Measurements from ENCODE around the gene SLC4A1. TPM values are rescaled to one million over a fixed set of nuclear protein-coding genes. Genes with fewer than 3 reads are reported as not detected.
A peak's percentile ranks its signal among the peaks of the same experiment; 100 is the strongest.
"Not testable (repeated sequence)": the region's sequence is repeated elsewhere in the genome, so short reads cannot be mapped to it uniquely, and the experiment has no call there.

SLC4A1 gene
- total RNA-seq, 2 experiments from 2014 or later: not detected

DNA sequence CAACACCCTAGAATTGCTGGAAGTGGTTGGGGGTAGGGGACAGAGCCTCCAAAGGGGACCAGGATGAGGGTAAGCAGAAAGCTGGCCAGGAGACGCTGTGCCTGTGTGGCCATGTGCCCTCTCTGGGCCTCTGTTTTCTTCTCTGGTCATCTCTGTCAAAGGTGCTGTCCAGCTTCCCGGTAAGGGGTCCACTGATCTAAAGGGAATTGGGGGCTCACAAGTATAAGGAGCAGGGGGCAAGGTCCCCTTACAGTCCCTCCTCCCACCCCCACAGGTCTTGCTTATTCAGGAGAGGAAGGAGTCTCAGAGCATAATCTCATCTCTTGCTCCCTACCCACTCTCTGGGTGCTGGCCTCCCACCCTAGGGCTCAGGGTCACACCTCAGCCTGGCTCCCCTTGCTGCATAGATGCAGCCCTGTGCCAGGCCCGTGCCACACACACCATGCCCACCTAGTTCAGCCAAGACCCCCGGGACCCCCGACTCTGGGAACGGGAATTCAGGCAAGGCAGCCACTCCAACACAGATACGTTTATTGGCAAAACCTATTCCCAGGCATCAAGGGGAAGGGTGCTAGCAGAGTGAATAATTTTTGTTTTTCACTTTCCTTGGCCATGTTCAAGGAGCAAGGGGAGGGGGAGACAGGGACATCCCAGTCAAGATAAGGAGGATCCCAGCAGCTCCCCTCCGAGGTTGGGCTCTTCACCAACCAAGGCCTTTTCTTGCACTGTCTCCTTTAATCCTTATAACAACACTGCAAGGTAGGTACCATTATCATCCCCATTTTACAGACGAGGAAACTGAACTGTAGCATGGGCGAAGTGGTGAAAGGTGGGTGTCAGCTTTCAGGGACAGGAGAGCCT is 19.8 kb downstream of the SLC4A1 start:
- no peak overlapping the region for H3K4me3 Mint-ChIP-seq
- H3K9me3 Mint-ChIP-seq: no peaks in the 10 kb centered on the region
- H3K4me1 Mint-ChIP-seq (ENCODE audit: low read depth): peaks cover 38% of the 10 kb centered on the region
- no peaks in the 10 kb centered on the region for H3K36me3 Mint-ChIP-seq (ENCODE audit: low read depth)
- no peak overlapping the region for H3K27ac Mint-ChIP-seq
- CTCF ChIA-PET: interaction anchor here (0.7 kb wide), 1 partner anchor 93 kb away, joined by 3 read pairs; no protein-coding TSS in a partner anchor
- no peaks in the 10 kb centered on the region for H3K27me3 Mint-ChIP-seq (ENCODE audit: low read depth)
- intact Hi-C loops (cut with micrococcal nuclease): loop anchor here (2.0 kb wide), 1 partner anchor 27 kb away; no protein-coding TSS in a partner anchor
- no peak for DNase-seq

DNA sequence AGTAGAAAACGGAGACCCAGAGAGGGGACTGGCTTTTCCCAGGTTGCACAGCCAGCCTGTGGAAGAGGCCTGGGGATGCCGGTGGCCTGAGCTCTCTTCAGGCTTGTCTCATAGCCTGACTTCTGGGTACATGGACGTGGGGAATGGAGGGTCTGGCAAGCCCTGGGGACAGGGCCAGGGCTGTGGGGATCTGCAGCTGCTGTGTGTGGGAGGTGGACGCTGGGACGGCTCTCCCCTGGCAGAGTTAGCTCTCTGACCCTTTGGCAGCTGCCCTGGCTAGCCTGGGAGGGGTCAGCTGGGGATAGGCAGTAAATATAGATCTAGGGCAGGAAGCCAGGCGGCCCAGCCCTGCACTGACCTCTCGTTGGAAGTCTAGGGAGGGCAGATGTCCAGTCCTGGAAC is 20.5 kb downstream of the SLC4A1 start:
- Mint-ChIP-seq H3K9me3 (no peaks in the 10 kb centered on the region), H3K27me3 (ENCODE audit: low read depth) (no peaks in the 10 kb centered on the region), H3K36me3 (ENCODE audit: low read depth) (no peaks in the 10 kb centered on the region), H3K4me1 (ENCODE audit: low read depth) (peaks cover 38% of the 10 kb centered on the region), H3K4me3 (no peak overlapping the region), H3K27ac (peak overlapping the region; percentile 24)
- CTCF ChIA-PET: interaction anchor here (0.6 to 0.8 kb wide), 2 partner anchors 27 to 100 kb away, joined by 3 to 4 read pairs; no protein-coding TSS in a partner anchor
- no peak for DNase-seq
- intact Hi-C loops (cut with micrococcal nuclease): loop anchor here (2.0 kb wide), 1 partner anchor 27 kb away; no protein-coding TSS in a partner anchor

GRCh38 chr17:44241106-44241624 is 26.8 kb downstream of the SLC4A1 start:
- no peaks in the 10 kb centered on the region for H3K27me3 Mint-ChIP-seq (ENCODE audit: low read depth)
- H3K9me3 Mint-ChIP-seq: no peaks in the 10 kb centered on the region
- DNase-seq: no peak
- H3K36me3 Mint-ChIP-seq (ENCODE audit: low read depth): no peaks in the 10 kb centered on the region
- intact Hi-C loops (cut with micrococcal nuclease): no loop called here
- no peak overlapping the region for H3K4me3 Mint-ChIP-seq
- peaks cover 11% of the 10 kb centered on the region for H3K4me1 Mint-ChIP-seq (ENCODE audit: low read depth)
- CTCF ChIA-PET: interaction anchor here (0.6 to 1.3 kb wide), 4 partner anchors 27 to 388 kb away, joined by 3 to 6 read pairs (median 4); partner anchors contain the start of gene SLC4A1
- no peak overlapping the region for H3K27ac Mint-ChIP-seq

GRCh38 chr17:44237886-44238285 is 30.0 kb downstream of the SLC4A1 start:
- intact Hi-C loops (cut with micrococcal nuclease); H3K4me1 Mint-ChIP-seq (ENCODE audit: low read depth); H3K27ac Mint-ChIP-seq; DNase-seq; H3K36me3 Mint-ChIP-seq (ENCODE audit: low read depth); H3K9me3 Mint-ChIP-seq; CTCF ChIA-PET; H3K4me3 Mint-ChIP-seq; H3K27me3 Mint-ChIP-seq (ENCODE audit: low read depth): not testable (repeated sequence)

DNA sequence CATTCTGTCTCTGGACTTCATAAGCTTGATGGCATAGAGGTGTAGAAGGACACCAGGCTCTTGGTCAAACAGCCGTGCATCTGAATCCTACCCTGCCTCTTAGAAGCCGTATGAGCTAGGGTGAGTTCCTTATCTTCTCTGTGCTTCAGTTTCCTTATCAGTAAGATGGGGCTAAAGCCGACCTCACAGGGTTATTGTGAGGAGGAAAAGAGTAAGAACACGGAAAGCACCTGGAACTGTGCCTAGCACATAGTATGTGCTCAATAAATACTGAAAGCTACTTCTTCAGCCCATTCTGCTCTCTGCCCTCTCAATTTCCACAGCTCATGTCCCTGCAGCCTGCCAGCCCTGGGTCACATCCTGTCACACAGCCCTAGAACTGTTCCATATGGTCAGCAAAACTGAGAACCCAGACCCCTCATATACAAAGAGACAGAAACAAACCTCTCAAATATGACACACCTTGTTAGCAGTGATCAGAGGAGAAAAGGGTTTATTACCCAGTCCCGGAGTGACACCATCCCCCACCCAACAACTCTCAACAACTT is 31.4 kb downstream of the SLC4A1 start:
- intact Hi-C loops (cut with micrococcal nuclease): no loop called here
- H3K4me3 Mint-ChIP-seq: no peak overlapping the region
- no peaks in the 10 kb centered on the region for H3K9me3 Mint-ChIP-seq
- H3K36me3 Mint-ChIP-seq (ENCODE audit: low read depth): no peaks in the 10 kb centered on the region
- H3K27me3 Mint-ChIP-seq (ENCODE audit: low read depth): no peaks in the 10 kb centered on the region
- CTCF ChIA-PET: interaction anchor here (1.0 kb wide), 1 partner anchor 27 kb away, joined by 3 read pairs; no protein-coding TSS in a partner anchor
- H3K27ac Mint-ChIP-seq: no peak overlapping the region
- H3K4me1 Mint-ChIP-seq (ENCODE audit: low read depth): peaks cover 6% of the 10 kb centered on the region
- DNase-seq: no peak

GRCh38 chr17:44235583-44235936 is 32.4 kb downstream of the SLC4A1 start:
- no peaks in the 10 kb centered on the region for H3K27me3 Mint-ChIP-seq (ENCODE audit: low read depth)
- H3K4me3 Mint-ChIP-seq: no peak overlapping the region
- H3K27ac Mint-ChIP-seq: no peak overlapping the region
- intact Hi-C loops (cut with micrococcal nuclease): no loop called here
- H3K4me1 Mint-ChIP-seq (ENCODE audit: low read depth): peaks cover 6% of the 10 kb centered on the region
- H3K36me3 Mint-ChIP-seq (ENCODE audit: low read depth): no peaks in the 10 kb centered on the region
- DNase-seq: no peak
- CTCF ChIA-PET: no interaction called here
- no peaks in the 10 kb centered on the region for H3K9me3 Mint-ChIP-seq

GRCh38 chr17:44233582-44233981 is 34.4 kb downstream of the SLC4A1 start:
- no peaks in the 10 kb centered on the region for H3K9me3 Mint-ChIP-seq
- H3K27me3 Mint-ChIP-seq (ENCODE audit: low read depth): no peaks in the 10 kb centered on the region
- intact Hi-C loops (cut with micrococcal nuclease): no loop called here
- peaks cover 6% of the 10 kb centered on the region for H3K4me1 Mint-ChIP-seq (ENCODE audit: low read depth)
- H3K4me3 Mint-ChIP-seq: no peak overlapping the region
- no peak overlapping the region for H3K27ac Mint-ChIP-seq
- CTCF ChIA-PET: interaction anchor here (0.7 kb wide), 1 partner anchor 112 kb away, joined by 9 read pairs; the partner anchor contains the start of gene GRN
- H3K36me3 Mint-ChIP-seq (ENCODE audit: low read depth): no peaks in the 10 kb centered on the region
- no peak for DNase-seq

GRCh38 chr17:44232061-44232460 is 35.9 kb downstream of the SLC4A1 start:
- H3K9me3 Mint-ChIP-seq: no peaks in the 10 kb centered on the region
- intact Hi-C loops (cut with micrococcal nuclease): no loop called here
- peaks cover 6% of the 10 kb centered on the region for H3K4me1 Mint-ChIP-seq (ENCODE audit: low read depth)
- DNase-seq: no peak
- H3K27ac Mint-ChIP-seq: no peak overlapping the region
- no peaks in the 10 kb centered on the region for H3K27me3 Mint-ChIP-seq (ENCODE audit: low read depth)
- CTCF ChIA-PET: no interaction called here
- no peaks in the 10 kb centered on the region for H3K36me3 Mint-ChIP-seq (ENCODE audit: low read depth)
- no peak overlapping the region for H3K4me3 Mint-ChIP-seq

GRCh38 chr17:44230140-44230539 is 37.8 kb downstream of the SLC4A1 start:
- intact Hi-C loops (cut with micrococcal nuclease): no loop called here
- CTCF ChIA-PET: no interaction called here
- H3K27me3 Mint-ChIP-seq (ENCODE audit: low read depth): no peaks in the 10 kb centered on the region
- no peak overlapping the region for H3K4me3 Mint-ChIP-seq
- no peak overlapping the region for H3K27ac Mint-ChIP-seq
- no peak for DNase-seq
- H3K36me3 Mint-ChIP-seq (ENCODE audit: low read depth): no peaks in the 10 kb centered on the region
- peaks cover 4% of the 10 kb centered on the region for H3K4me1 Mint-ChIP-seq (ENCODE audit: low read depth)
- H3K9me3 Mint-ChIP-seq: no peaks in the 10 kb centered on the region

DNA sequence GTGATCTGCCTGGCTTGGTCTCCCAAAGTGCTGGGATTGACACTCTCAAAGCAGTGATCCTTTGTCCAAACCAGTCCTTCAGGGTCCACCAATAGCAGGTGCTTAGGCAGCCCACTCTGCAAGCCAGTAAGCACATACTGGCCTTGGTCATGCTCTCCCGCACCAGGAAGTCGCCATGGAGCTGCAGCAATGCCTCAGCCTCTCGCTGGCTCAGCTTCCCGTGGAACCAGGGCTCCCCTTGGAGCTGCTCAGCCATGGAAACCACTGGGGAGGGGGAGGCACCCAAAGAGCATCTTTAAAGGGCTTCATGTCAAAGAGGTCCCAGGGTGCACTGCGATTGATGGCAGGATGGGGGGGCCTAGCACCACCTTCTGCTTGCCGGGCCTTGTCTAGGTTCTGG is 38.8 kb downstream of the SLC4A1 start:
- no peak for DNase-seq
- CTCF ChIA-PET: no interaction called here
- no peak overlapping the region for H3K27ac Mint-ChIP-seq
- intact Hi-C loops (cut with micrococcal nuclease): loop anchor here (10.0 kb wide), 1 partner anchor 1484 kb away; the partner anchor contains the start of gene EZH1
- no peaks in the 10 kb centered on the region for H3K4me1 Mint-ChIP-seq (ENCODE audit: low read depth)
- no peak overlapping the region for H3K4me3 Mint-ChIP-seq
- no peaks in the 10 kb centered on the region for H3K27me3 Mint-ChIP-seq (ENCODE audit: low read depth)
- H3K36me3 Mint-ChIP-seq (ENCODE audit: low read depth): no peaks in the 10 kb centered on the region
- no peaks in the 10 kb centered on the region for H3K9me3 Mint-ChIP-seq

DNA sequence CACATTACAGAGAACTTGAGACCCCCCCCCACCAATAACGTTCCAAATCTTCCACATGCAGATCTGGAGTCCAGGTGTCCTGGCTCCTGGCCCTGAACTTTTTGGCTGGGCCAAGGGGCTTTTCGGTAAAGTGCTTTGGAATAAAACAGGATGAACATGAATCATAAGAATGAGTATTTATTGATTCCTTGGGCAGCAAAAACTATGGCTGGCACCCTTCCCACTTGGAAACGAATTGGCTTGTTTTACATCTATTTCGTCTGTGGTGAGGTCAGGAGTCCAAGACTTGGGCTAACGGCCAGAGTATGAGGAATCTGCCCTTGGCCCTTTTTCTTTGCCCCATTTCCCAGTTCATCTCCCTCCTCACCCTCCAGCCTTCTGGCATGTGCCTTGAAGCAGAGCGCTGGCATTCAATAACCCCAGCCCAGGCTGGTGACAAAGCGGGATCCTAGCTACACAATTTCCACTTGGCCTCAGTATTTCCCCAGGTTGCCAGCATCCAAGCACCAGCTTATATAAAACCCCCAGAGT is 44.3 kb downstream of the SLC4A1 start:
- intact Hi-C loops (cut with micrococcal nuclease): loop anchor here (10.0 kb wide), 1 partner anchor 1479 kb away; the partner anchor contains the start of gene EZH1
- Mint-ChIP-seq H3K36me3 (ENCODE audit: low read depth) (no peaks in the 10 kb centered on the region), H3K4me3 (no peak overlapping the region), H3K9me3 (no peaks in the 10 kb centered on the region), H3K27ac (no peak overlapping the region), H3K27me3 (ENCODE audit: low read depth) (no peaks in the 10 kb centered on the region), H3K4me1 (ENCODE audit: low read depth) (peaks cover 8% of the 10 kb centered on the region)
- no peak for DNase-seq
- CTCF ChIA-PET: interaction anchor here (1.9 kb wide), 1 partner anchor 20 kb away, joined by 8 read pairs; no protein-coding TSS in a partner anchor

Measured in activated naive CD4-positive, alpha-beta T cell treated with anti-CD3 and anti-CD28 coated beads for 36 hours (primary cell).